GM12878 (cell line): ENCODE results near the gene C17orf50. TPM values are rescaled to one million over a fixed set of nuclear protein-coding genes. Genes with fewer than 3 reads are reported as not detected.

ENCODE experiments used
- ATF7 ChIP-seq: fragments of 450-650 bp; IDR thresholded peaks from 2 replicates; pipeline ENCODE4 v1.6.1; 2016; ENCODE audit warnings: low read depth, mild to moderate bottlenecking
- CBFB ChIP-seq: IDR thresholded peaks from 2 replicates; pipeline ENCODE4 v1.6.1; 2016; ENCODE audit warnings: antibody characterized with exemption, low read depth
- CHD1 ChIP-seq: IDR thresholded peaks from 2 replicates; pipeline ENCODE4 v1.6.1; 2012; ENCODE audit warnings: low read depth, low read length, improper control_type of control experiment
- CHD2 ChIP-seq: IDR thresholded peaks from 2 replicates; pipeline ENCODE4 v1.6.1; 2011; ENCODE audit warnings: low read depth, low read length, improper control_type of control experiment, borderline replicate concordance
- CHD4 ChIP-seq: fragments of 200-600 bp; sonication (generic); IDR thresholded peaks from 2 replicates; pipeline ENCODE4 v1.6.1; 2016; ENCODE audit warnings: mild to moderate bottlenecking
- EZH2 ChIP-seq: IDR thresholded peaks from 2 replicates; pipeline ENCODE4 v1.6.1; 2012; ENCODE audit warnings: low read depth, mild to moderate bottlenecking, control low read depth, inconsistent platforms, low read length, borderline replicate concordance; ENCODE audit not compliant: control insufficient read depth
- FOXM1 ChIP-seq: IDR thresholded peaks from 2 replicates; pipeline ENCODE4 v1.6.1; 2012; ENCODE audit warnings: low read depth, mild to moderate bottlenecking, inconsistent platforms, low read length, moderate library complexity
- HCFC1 ChIP-seq: fragments of 150-350 bp; IDR thresholded peaks from 2 replicates; pipeline ENCODE4 v1.6.1; 2014; ENCODE audit warnings: low read length
- HDAC2 ChIP-seq: fragments of 200-600 bp; sonication (generic); IDR thresholded peaks from 2 replicates; pipeline ENCODE4 v1.6.1; 2017
- IKZF1 ChIP-seq: fragments of 450-650 bp; conservative IDR thresholded peaks from 2 replicates; pipeline ENCODE4 v1.6.1; 2017; ENCODE audit warnings: antibody characterized with exemption, mild to moderate bottlenecking
- IRF4 ChIP-seq: IDR thresholded peaks from 2 replicates; pipeline ENCODE4 v1.6.1; 2011; ENCODE audit warnings: low read depth, low read length
- KAT2A ChIP-seq: conservative IDR thresholded peaks from 2 replicates; pipeline ENCODE4 v1.6.1; 2011; ENCODE audit warnings: low read depth, low read length; ENCODE audit not compliant: control insufficient read depth
- MEF2B ChIP-seq: fragments of 450-650 bp; IDR thresholded peaks from 2 replicates; pipeline ENCODE4 v1.6.1; 2018; ENCODE audit warnings: mild to moderate bottlenecking, moderate library complexity; ENCODE audit not compliant: partially characterized antibody, poor library complexity, severe bottlenecking
- MXI1 ChIP-seq: fragments of 150-350 bp; IDR thresholded peaks from 2 replicates; pipeline ENCODE4 v1.6.1; 2011; ENCODE audit warnings: low read depth, mild to moderate bottlenecking, inconsistent platforms, low read length, improper control_type of control experiment
- NBN ChIP-seq: fragments of 450-650 bp; IDR thresholded peaks from 2 replicates; pipeline ENCODE4 v1.6.1; 2016
- NFXL1 ChIP-seq: fragments of 450-650 bp; IDR thresholded peaks from 2 replicates; pipeline ENCODE4 v1.6.1; 2017; ENCODE audit warnings: antibody characterized with exemption, mild to moderate bottlenecking, borderline replicate concordance
- PML ChIP-seq: IDR thresholded peaks from 2 replicates; pipeline ENCODE4 v1.6.1; 2012; ENCODE audit warnings: low read length, inconsistent platforms
- POLR2A ChIP-seq: IDR thresholded peaks from 2 replicates; pipeline ENCODE4 v1.6.1; 2011; ENCODE audit warnings: low read depth, mild to moderate bottlenecking, low read length
- POU2F2 ChIP-seq: IDR thresholded peaks from 3 replicates; pipeline ENCODE4 v1.6.1; 2011; ENCODE audit warnings: low read depth, mild to moderate bottlenecking, low read length, borderline replicate concordance
- RUNX3 ChIP-seq: IDR thresholded peaks from 2 replicates; pipeline ENCODE4 v1.6.1; 2012; ENCODE audit warnings: low read length, inconsistent platforms
- SIX5 ChIP-seq: IDR thresholded peaks from 2 replicates; pipeline ENCODE4 v1.6.1; 2011; ENCODE audit warnings: mild to moderate bottlenecking, low read depth, low read length, moderate library complexity; ENCODE audit not compliant: severe bottlenecking
- SREBF2 ChIP-seq: IDR thresholded peaks from 2 replicates; pipeline ENCODE4 v1.6.1; 2012; ENCODE audit warnings: mild to moderate bottlenecking, low read length
- SRF ChIP-seq, 2 experiments: IDR thresholded peaks; 2 replicates each; pipeline ENCODE4 v1.6.1; 2011; ENCODE audit warnings: low read depth in 2 of 2, low read length in 2 of 2, mild to moderate bottlenecking in 1 of 2, moderate library complexity in 1 of 2
- SUZ12 ChIP-seq: fragments of 200-600 bp; sonication (generic); IDR thresholded peaks from one replicate; pipeline ENCODE4 v1.6.1; 2018; ENCODE audit warnings: antibody characterized with exemption, mild to moderate bottlenecking; ENCODE audit not compliant: unreplicated experiment
- TAF1 ChIP-seq: IDR thresholded peaks from 2 replicates; pipeline ENCODE4 v1.6.1; 2011; ENCODE audit warnings: mild to moderate bottlenecking, low read depth, low read length, borderline replicate concordance
- TCF3 ChIP-seq: IDR thresholded peaks from 2 replicates; pipeline ENCODE4 v1.6.1; 2012; ENCODE audit warnings: low read depth, mild to moderate bottlenecking, low read length, borderline replicate concordance; ENCODE audit not compliant: insufficient read depth
- WRNIP1 ChIP-seq: IDR thresholded peaks from 2 replicates; pipeline ENCODE4 v1.6.1; 2011; ENCODE audit warnings: low read depth, low read length, improper control_type of control experiment, borderline replicate concordance
- ZBED1 ChIP-seq: IDR thresholded peaks from 2 replicates; pipeline ENCODE4 v1.6.1; 2016; ENCODE audit warnings: borderline replicate concordance
- ZNF207 ChIP-seq: fragments of 450-650 bp; IDR thresholded peaks from 2 replicates; pipeline ENCODE4 v1.6.1; 2014; ENCODE audit warnings: antibody characterized with exemption, mild to moderate bottlenecking, borderline replicate concordance
- ZNF384 ChIP-seq: IDR thresholded peaks from 2 replicates; pipeline ENCODE4 v1.6.1; 2012; ENCODE audit warnings: low read depth, mild to moderate bottlenecking, low read length, improper control_type of control experiment, borderline replicate concordance
- ZZZ3 ChIP-seq: IDR thresholded peaks from 2 replicates; pipeline ENCODE4 v1.6.1; 2011; ENCODE audit warnings: low read depth; ENCODE audit not compliant: control insufficient read depth, insufficient read length
- polyA plus RNA-seq, 11 experiments: library from polyadenylated mRNA; depleted of rRNA in 4 of 11; unstranded in 6 of 11; stranded (reverse) in 5 of 11; fragments of >200 nt; fragmentation: Nextera tagmentation in 4 of 11; fragmentation: Illumina TruSeq in 1 of 11; extraction: Ambion mirVana in 4 of 11; extraction: Trizol in 1 of 11; gene quantifications; 1 replicate in 1 of 11; 2 replicates in 10 of 11; pipeline versions ENCODE4 v1.2.1 to v1.2.3, GENCODE V29; 2011 to 2016; ENCODE audit warnings: inconsistent platforms in 2 of 11, missing spikeins in 2 of 11, low read depth in 1 of 11
- total RNA-seq, 4 experiments: library from RNA; depleted of rRNA in 3 of 4; stranded (reverse); fragments of >200 nt in 3 of 4; fragmentation: Illumina TruSeq in 1 of 4; extraction: Trizol in 1 of 4; gene quantifications; 2 replicates each; pipeline versions ENCODE4 v1.2.1 to v1.2.3, GENCODE V29; 2013 to 2021
- TF ChIP-seq, protein P1 (sequence below): IDR thresholded peaks from 2 replicates; pipeline ENCODE4 v1.6.1; 2012; ENCODE audit warnings: low read depth, low read length, improper control_type of control experiment
- TF ChIP-seq, protein P2 (sequence below): fragments of 450-650 bp; IDR thresholded peaks from 2 replicates; pipeline ENCODE4 v1.6.1; 2016; ENCODE audit warnings: mild to moderate bottlenecking

Gene C17orf50
- total and polyA plus RNA-seq, 10 of the 15 experiments (the other 5 are each of a cell fraction or from before 2014, with no cell fraction given) = 0.16 TPM; not detected in 9

DNA sequence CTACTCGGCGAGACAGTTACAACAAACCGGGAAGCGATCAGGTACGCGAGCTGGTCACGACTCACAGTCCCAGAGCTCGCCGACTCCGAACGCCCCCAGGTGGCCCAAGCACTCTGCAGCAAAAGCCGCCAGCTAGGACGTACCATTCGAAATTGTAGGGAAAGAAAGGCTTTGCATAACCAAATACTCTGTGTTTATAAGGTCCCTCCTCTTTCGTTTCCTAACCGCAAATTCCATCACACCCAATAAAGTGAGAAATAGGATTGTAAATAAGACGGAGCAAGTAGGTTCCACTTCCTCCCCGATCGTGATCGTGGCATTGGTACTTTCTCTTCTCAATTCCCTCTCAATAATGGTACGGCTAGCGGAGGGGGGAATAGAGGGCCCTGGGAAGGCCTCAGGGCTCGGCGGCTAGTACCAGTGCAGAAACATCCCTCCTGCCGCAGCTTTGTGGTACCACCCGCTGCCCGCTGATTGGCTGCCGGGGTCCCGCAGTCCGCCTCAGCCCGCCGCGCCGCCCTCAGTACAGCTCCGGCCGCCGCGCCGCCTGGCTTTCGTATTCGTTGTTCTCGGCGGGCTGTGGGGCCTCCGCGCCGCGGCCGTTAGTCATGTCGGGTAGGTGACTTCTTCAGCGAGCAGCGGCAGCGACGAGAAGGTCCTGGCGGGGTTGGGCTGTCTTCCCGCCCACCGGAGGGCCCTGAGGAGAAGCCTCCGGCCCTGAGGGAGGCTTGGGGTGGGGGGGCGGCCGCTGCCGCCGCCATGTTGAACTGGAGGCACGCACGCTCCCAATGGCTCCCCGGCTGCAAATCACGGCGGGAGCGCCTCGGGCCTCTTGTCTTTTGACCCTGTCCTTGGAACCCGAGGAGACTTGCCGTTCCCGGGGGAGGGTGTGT is 48.5 kb downstream of the C17orf50 start, which contains the start of gene TAF15 (continued):
- TF ChIP-seq SUZ12 (no peak), CHD1 (peak; percentile 100), CBFB (peak; percentile 46; the same call in 1 of the 2 replicates), TAF1 (peak; percentile 98), TCF3 (peak; percentile 77), POLR2A (peak; percentile 97), POU2F2 (peak; percentile 90), HCFC1 (no peak), FOXM1 (peak; percentile 61; the same call in 1 of the 2 replicates), CHD2 (peak; percentile 73; the same call in 1 of the 2 replicates), ZBED1 (no peak; the same call in 1 of the 2 replicates), ZZZ3 (no peak), RUNX3 (peak; percentile 93), SREBF2 (no peak), EZH2 (no peak), NBN (peak; percentile 98), HDAC2 (no peak), IKZF1 (peak; percentile 82), MXI1 (peak; percentile 83), SRF (IDR thresholded peaks at IDR 0.05; ENCODE audit: low read depth in 2 of 2, low read length in 2 of 2) (no peak), CHD4 (no peak), PML (peak; percentile 97), KAT2A (no peak), IRF4 (0 out of 2 replicates have a peak, but pooled peaks have one; percentile 30), ZNF384 (no peak), WRNIP1 (peak; percentile 89; the same call in 1 of the 2 replicates), NFXL1 (no peak), ZNF207 (peak; percentile 99), SIX5 (peak; percentile 57), ATF7 (peak; percentile 100), MEF2B (peak; percentile 22)
- TF ChIP-seq, protein P1, sequence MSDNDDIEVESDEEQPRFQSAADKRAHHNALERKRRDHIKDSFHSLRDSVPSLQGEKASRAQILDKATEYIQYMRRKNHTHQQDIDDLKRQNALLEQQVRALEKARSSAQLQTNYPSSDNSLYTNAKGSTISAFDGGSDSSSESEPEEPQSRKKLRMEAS = peak; percentile 32
- TF ChIP-seq, protein P2, sequence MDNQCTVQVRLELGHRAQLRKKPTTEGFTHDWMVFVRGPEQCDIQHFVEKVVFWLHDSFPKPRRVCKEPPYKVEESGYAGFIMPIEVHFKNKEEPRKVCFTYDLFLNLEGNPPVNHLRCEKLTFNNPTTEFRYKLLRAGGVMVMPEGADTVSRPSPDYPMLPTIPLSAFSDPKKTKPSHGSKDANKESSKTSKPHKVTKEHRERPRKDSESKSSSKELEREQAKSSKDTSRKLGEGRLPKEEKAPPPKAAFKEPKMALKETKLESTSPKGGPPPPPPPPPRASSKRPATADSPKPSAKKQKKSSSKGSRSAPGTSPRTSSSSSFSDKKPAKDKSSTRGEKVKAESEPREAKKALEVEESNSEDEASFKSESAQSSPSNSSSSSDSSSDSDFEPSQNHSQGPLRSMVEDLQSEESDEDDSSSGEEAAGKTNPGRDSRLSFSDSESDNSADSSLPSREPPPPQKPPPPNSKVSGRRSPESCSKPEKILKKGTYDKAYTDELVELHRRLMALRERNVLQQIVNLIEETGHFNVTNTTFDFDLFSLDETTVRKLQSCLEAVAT = peak; percentile 92
